ENCODE measurements around the gene KRTDAP. TPM values are rescaled to one million over a fixed set of nuclear protein-coding genes. Genes with fewer than 3 reads are reported as not detected.

KRTDAP gene
- total and polyA plus RNA-seq, 10 of the 15 experiments (the other 5 are each of a cell fraction or from before 2014, with no cell fraction given) = 0.23 TPM; not detected in 9

- Histone ChIP-seq H3K4me2 (ENCODE audit: control insufficient read depth, insufficient read depth) (no peak overlapping the region), H3K9ac (ENCODE audit: control insufficient read depth, insufficient read depth, low read length) (no peak overlapping the region), H3K9me3 (replicated peaks; ENCODE audit: control insufficient read depth, insufficient read depth, low read length) (no peaks in the 10 kb centered on the region), H2AFZ (ENCODE audit: control insufficient read depth, low read depth, low read length) (no peak overlapping the region), H3K4me3 (no peak overlapping the region), H3K36me3 (ENCODE audit: control insufficient read depth in 2 of 2, insufficient read depth in 2 of 2, low read length in 1 of 2) (no peaks in the 10 kb centered on the region), H3K27ac (ENCODE audit: control insufficient read depth, insufficient read depth) (no peak overlapping the region), H3K4me1 (ENCODE audit: control insufficient read depth, insufficient read depth, low read length) (peaks cover 12% of the 10 kb centered on the region), H4K20me1 (ENCODE audit: control insufficient read depth, insufficient read depth) (no peaks in the 10 kb centered on the region), H3K27me3 (replicated peaks in 1 of 2; ENCODE audit: control insufficient read depth in 2 of 2, insufficient read depth in 2 of 2, low read length in 1 of 2) (no peaks in the 10 kb centered on the region; a peak in 1 of 4 replicates), H3K79me2 (ENCODE audit: control insufficient read depth, insufficient read depth, low read length) (no peaks in the 10 kb centered on the region)
- RAD21 ChIA-PET (ENCODE audit: unreplicated experiment) = interaction anchor here (0.8 to 1.9 kb wide), 4 partner anchors 11 to 160 kb away, joined by 3 to 8 read pairs (median 6); no protein-coding TSS in a partner anchor
- SMC1A ChIA-PET (ENCODE audit: uncharacterized antibody, unreplicated experiment) = interaction anchor here (1.8 to 5.7 kb wide), 3 partner anchors 8 to 153 kb away, joined by 6 to 35 read pairs (median 10); no protein-coding TSS in a partner anchor
- CTCF ChIA-PET = interaction anchor here (1.0 to 6.3 kb wide), 8 partner anchors 9 to 153 kb away, joined by 3 to 87 read pairs (median 8); no protein-coding TSS in a partner anchor
- in situ Hi-C loops (cut with MboI) (no loop called here), intact Hi-C loops (cut with micrococcal nuclease; ENCODE audit: unreplicated experiment) (no loop called here)
- no TSS peak for BruUV-seq (replicated peaks)
- ATAC-seq = no peak
- 58% methylated on average over 6 of the region's 7 CpGs for WGBS (ENCODE audit: insufficient coverage, insufficient replicate concordance, low lambda C conversion rate, missing lambda C conversion rate)
- FAIRE-seq = no peak
- POLR2A ChIA-PET = interaction anchor here (1.0 to 1.1 kb wide), 3 partner anchors 87 to 178 kb away, joined by 3 to 4 read pairs (median 3); partner anchors contain the start of gene COX6B1
- no peak for DNase-seq (ENCODE audit: low read depth, low spot score)
- no peak for TF ChIP-seq POU2F2 (IDR thresholded peaks at IDR 0.05; ENCODE audit: borderline replicate concordance, low read depth, low read length)
- TF ChIP-seq MTA3 (IDR thresholded peaks at IDR 0.05; ENCODE audit: borderline replicate concordance, low read length) = no peak
- TF ChIP-seq NKRF (conservative IDR thresholded peaks at IDR 0.05) = no peak
- no peak for TF ChIP-seq SKIL (IDR thresholded peaks at IDR 0.05; ENCODE audit: low read depth, poor library complexity, severe bottlenecking)
- no peak for TF ChIP-seq POLR2AphosphoS5 (IDR thresholded peaks at IDR 0.05; ENCODE audit: low read length)
- TF ChIP-seq RAD21 (IDR thresholded peaks at IDR 0.05; ENCODE audit: insufficient read depth, low read depth, low read length) = no peak
- TF ChIP-seq IKZF1 (conservative IDR thresholded peaks at IDR 0.05) = no peak
- no peak for TF ChIP-seq SREBF2 (IDR thresholded peaks at IDR 0.05; ENCODE audit: low read length)
- TF ChIP-seq ZNF274 (IDR thresholded peaks at IDR 0.05; ENCODE audit: insufficient read depth, insufficient read length) = no peak
- TF ChIP-seq IRF5 (IDR thresholded peaks at IDR 0.05; ENCODE audit: borderline replicate concordance) = no peak
- no peak for TF ChIP-seq MYC (IDR thresholded peaks at IDR 0.05; ENCODE audit: insufficient read depth, insufficient read length, insufficient replicate concordance, low read length, severe bottlenecking)
- no peak for TF ChIP-seq ASH2L (IDR thresholded peaks at IDR 0.05; ENCODE audit: borderline replicate concordance, low read depth)
- no peak for TF ChIP-seq RBBP5 (conservative IDR thresholded peaks at IDR 0.05)
- no peak for TF ChIP-seq ZNF384 (IDR thresholded peaks at IDR 0.05; ENCODE audit: borderline replicate concordance, low read depth, low read length)
- no peak for TF ChIP-seq BCLAF1 (IDR thresholded peaks at IDR 0.05)
- TF ChIP-seq NFIC (IDR thresholded peaks at IDR 0.05; ENCODE audit: low read depth, low read length) = no peak
Measured at GRCh38 chr19:35506011-35506410, 15.7 kb upstream of the KRTDAP start.

Data from GM12878 (cell line).